HEK293 (cell line): ENCODE results near the gene CFAP46.

Experiments used
- CTCF ChIA-PET: fragments of 350-600 bp; formaldehyde crosslinking; extraction: SDS; loops from one replicate; lab custom pipeline; 2021; ENCODE audit warnings: antibody characterized with exemption; lab: Yijun Ruan, JAX
- POLR2A ChIA-PET: fragments of 300-600 bp; formaldehyde crosslinking; extraction: SDS; loops from one replicate; lab custom pipeline; 2020; ENCODE audit warnings: antibody characterized with exemption, inconsistent platforms; lab: Yijun Ruan, JAX
- H3K27ac ChIP-seq: fragments of 200-500 bp; sonication (Bioruptor generic); 2 replicates; pipeline ENCODE4 v1.5.1; 2014; ENCODE audit warnings: low read depth, low read length, control low read depth, inconsistent platforms; ENCODE audit errors: extremely low read depth
- H3K36me3 ChIP-seq, 2 experiments: fragments of 200-500 bp in 1 of 2; sonication (Bioruptor generic) in 1 of 2; 1 replicate in 1 of 2; 2 replicates in 1 of 2; pipeline ENCODE4 v1.5.1; 2014 to 2017; ENCODE audit warnings: inconsistent platforms in 2 of 2, low read length in 2 of 2; ENCODE audit not compliant: control insufficient read depth in 2 of 2, insufficient read depth in 1 of 2
- H3K4me1 ChIP-seq: fragments of 200-500 bp; sonication (Bioruptor generic); 2 replicates; pipeline ENCODE4 v1.5.1; 2014; ENCODE audit warnings: mild to moderate bottlenecking, low read length, inconsistent platforms; ENCODE audit not compliant: control insufficient read depth, insufficient read depth
- H3K4me3 ChIP-seq: 2 replicates; pipeline ENCODE4 v1.5.1; 2011; ENCODE audit warnings: low read depth, mild to moderate bottlenecking, control low read depth, low read length, moderate library complexity
- H3K9me3 ChIP-seq: fragments of 200-500 bp; sonication (Bioruptor generic); 2 replicates; pipeline ENCODE4 v1.5.1; 2014; ENCODE audit warnings: low read depth, low read length, inconsistent platforms; ENCODE audit not compliant: control insufficient read depth, insufficient read depth
- FEZF1 ChIP-seq: fragments of 450-650 bp; formaldehyde crosslinking; IDR thresholded peaks from 2 replicates; pipeline ENCODE4 v1.5.1; 2016; ENCODE audit warnings: missing biosample characterization, missing genetic modification characterization
- MZF1 ChIP-seq: fragments of 450-650 bp; formaldehyde crosslinking; IDR thresholded peaks from 2 replicates; pipeline ENCODE4 v1.5.1; 2017; ENCODE audit warnings: missing biosample characterization, missing genetic modification characterization, borderline replicate concordance
- SP3 ChIP-seq: fragments of 450-650 bp; formaldehyde crosslinking; IDR thresholded peaks from 2 replicates; pipeline ENCODE4 v1.5.1; 2016; ENCODE audit warnings: missing biosample characterization, missing genetic modification characterization
- SP7 ChIP-seq: fragments of 450-650 bp; formaldehyde crosslinking; IDR thresholded peaks from 2 replicates; pipeline ENCODE4 v1.5.1; 2016; ENCODE audit warnings: missing biosample characterization, missing genetic modification characterization
- ZBTB7A ChIP-seq: fragments of 450-650 bp; formaldehyde crosslinking; IDR thresholded peaks from 2 replicates; pipeline ENCODE4 v1.5.1; 2016; ENCODE audit warnings: low read depth, missing biosample characterization, missing genetic modification characterization
- ZNF133 ChIP-seq: fragments of 450-650 bp; formaldehyde crosslinking; IDR thresholded peaks from 2 replicates; pipeline ENCODE4 v1.5.1; 2016; ENCODE audit warnings: missing biosample characterization, missing genetic modification characterization
- ZNF146 ChIP-seq: fragments of 450-650 bp; formaldehyde crosslinking; IDR thresholded peaks from 2 replicates; pipeline ENCODE4 v1.5.1; 2016; ENCODE audit warnings: missing biosample characterization, missing genetic modification characterization
- ZNF350 ChIP-seq: fragments of 450-650 bp; formaldehyde crosslinking; IDR thresholded peaks from 2 replicates; pipeline ENCODE4 v1.5.0; 2017; ENCODE audit warnings: missing biosample characterization, mild to moderate bottlenecking, missing genetic modification characterization
- ZNF433 ChIP-seq: fragments of 450-650 bp; formaldehyde crosslinking; IDR thresholded peaks from 2 replicates; pipeline ENCODE4 v1.5.1; 2016; ENCODE audit warnings: missing biosample characterization, missing genetic modification characterization, low read depth
- ZNF521 ChIP-seq: fragments of 450-650 bp; formaldehyde crosslinking; IDR thresholded peaks from 2 replicates; pipeline ENCODE4 v1.5.1; 2017; ENCODE audit warnings: missing biosample characterization, mild to moderate bottlenecking, missing genetic modification characterization
- ZNF529 ChIP-seq: fragments of 450-650 bp; formaldehyde crosslinking; IDR thresholded peaks from 2 replicates; pipeline ENCODE4 v1.5.1; 2017; ENCODE audit warnings: missing genetic modification characterization, missing biosample characterization; ENCODE audit not compliant: insufficient replicate concordance
- ZNF560 ChIP-seq: fragments of 450-650 bp; formaldehyde crosslinking; IDR thresholded peaks from 2 replicates; pipeline ENCODE4 v1.5.1; 2017; ENCODE audit warnings: missing biosample characterization, missing genetic modification characterization, borderline replicate concordance
- ZNF660 ChIP-seq: fragments of 450-650 bp; IDR thresholded peaks from 2 replicates; pipeline ENCODE4 v1.5.1; 2018; ENCODE audit warnings: missing biosample characterization, mild to moderate bottlenecking, missing genetic modification characterization
- ZNF664 ChIP-seq: fragments of 450-650 bp; formaldehyde crosslinking; IDR thresholded peaks from 2 replicates; pipeline ENCODE4 v1.5.1; 2016; ENCODE audit warnings: missing biosample characterization, missing genetic modification characterization
- ZNF747 ChIP-seq: fragments of 450-650 bp; formaldehyde crosslinking; IDR thresholded peaks from 2 replicates; pipeline ENCODE4 v1.5.1; 2016; ENCODE audit warnings: missing biosample characterization, missing genetic modification characterization
- ZNF785 ChIP-seq: fragments of 450-650 bp; formaldehyde crosslinking; IDR thresholded peaks from 2 replicates; pipeline ENCODE4 v1.5.1; 2016; ENCODE audit warnings: missing biosample characterization, missing genetic modification characterization
- ZNF837 ChIP-seq: fragments of 450-650 bp; formaldehyde crosslinking; IDR thresholded peaks from 2 replicates; pipeline ENCODE4 v1.5.1; 2016; ENCODE audit warnings: missing biosample characterization, missing genetic modification characterization
- TF ChIP-seq, protein P1 (sequence below): fragments of 450-650 bp; formaldehyde crosslinking; IDR thresholded peaks from 2 replicates; pipeline ENCODE4 v1.5.1; 2017; ENCODE audit warnings: missing biosample characterization, missing genetic modification characterization
- TF ChIP-seq, protein P2 (sequence below): fragments of 450-650 bp; formaldehyde crosslinking; IDR thresholded peaks from 2 replicates; pipeline ENCODE4 v1.5.1; 2016; ENCODE audit warnings: missing biosample characterization, missing genetic modification characterization

The CFAP46 gene

DNA sequence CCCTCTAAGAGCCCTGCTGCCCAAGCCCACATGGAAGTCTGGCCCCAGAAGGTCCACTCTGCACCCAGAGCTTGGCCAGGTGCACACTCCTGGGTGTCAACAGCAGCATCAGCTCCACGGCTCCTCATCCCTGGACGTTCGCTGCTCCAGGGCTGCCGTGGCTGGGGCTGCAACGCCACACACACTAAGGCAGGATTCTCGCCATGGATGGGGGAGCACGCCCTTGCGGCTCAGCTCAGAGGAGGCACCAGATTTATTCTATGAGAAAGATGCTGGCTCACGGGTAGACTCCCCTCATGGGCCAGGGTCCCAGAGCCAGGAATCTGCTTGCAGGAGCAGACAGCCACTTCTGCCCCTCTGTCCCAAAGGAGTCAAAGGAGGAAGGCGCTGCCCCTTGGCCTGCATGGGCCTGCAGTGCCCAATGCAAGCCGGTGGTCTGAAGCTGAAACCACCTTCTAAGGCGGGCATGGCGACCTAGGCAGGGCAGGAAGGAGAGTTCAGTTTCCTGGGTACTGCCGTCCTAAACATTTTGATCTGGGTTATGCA, 42.1 kb downstream of the CFAP46 start:
- Histone ChIP-seq H3K36me3 (no peaks in the 10 kb centered on the region), H3K9me3 (no peaks in the 10 kb centered on the region), H3K27ac (no peak overlapping the region), H3K4me3 (no peak overlapping the region), H3K4me1 (no peaks in the 10 kb centered on the region)
- POLR2A ChIA-PET = no interaction called here
- CTCF ChIA-PET = interaction anchor here (1.2 to 2.0 kb wide), 3 partner anchors 15 to 246 kb away, joined by 3 to 4 read pairs (median 4); no protein-coding TSS in a partner anchor
- TF ChIP-seq ZNF664 (tag by site-specific recombination) (no peak), ZNF521 (tag by site-specific recombination) (no peak), ZNF433 (tag by site-specific recombination) (no peak), SP3 (tag by site-specific recombination) (no peak), ZNF560 (tag by site-specific recombination) (no peak), ZNF785 (no peak), ZNF837 (tag by site-specific recombination) (no peak), SP7 (no peak), ZNF660 (tag by site-specific recombination) (no peak), ZNF146 (tag by site-specific recombination) (no peak), ZNF529 (tag by site-specific recombination) (no peak), ZBTB7A (no peak), ZNF350 (tag by site-specific recombination) (no peak), FEZF1 (no peak)
- TF ChIP-seq, protein P1, sequence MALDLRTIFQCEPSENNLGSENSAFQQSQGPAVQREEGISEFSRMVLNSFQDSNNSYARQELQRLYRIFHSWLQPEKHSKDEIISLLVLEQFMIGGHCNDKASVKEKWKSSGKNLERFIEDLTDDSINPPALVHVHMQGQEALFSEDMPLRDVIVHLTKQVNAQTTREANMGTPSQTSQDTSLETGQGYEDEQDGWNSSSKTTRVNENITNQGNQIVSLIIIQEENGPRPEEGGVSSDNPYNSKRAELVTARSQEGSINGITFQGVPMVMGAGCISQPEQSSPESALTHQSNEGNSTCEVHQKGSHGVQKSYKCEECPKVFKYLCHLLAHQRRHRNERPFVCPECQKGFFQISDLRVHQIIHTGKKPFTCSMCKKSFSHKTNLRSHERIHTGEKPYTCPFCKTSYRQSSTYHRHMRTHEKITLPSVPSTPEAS (tag by site-specific recombination) = no peak

DNA sequence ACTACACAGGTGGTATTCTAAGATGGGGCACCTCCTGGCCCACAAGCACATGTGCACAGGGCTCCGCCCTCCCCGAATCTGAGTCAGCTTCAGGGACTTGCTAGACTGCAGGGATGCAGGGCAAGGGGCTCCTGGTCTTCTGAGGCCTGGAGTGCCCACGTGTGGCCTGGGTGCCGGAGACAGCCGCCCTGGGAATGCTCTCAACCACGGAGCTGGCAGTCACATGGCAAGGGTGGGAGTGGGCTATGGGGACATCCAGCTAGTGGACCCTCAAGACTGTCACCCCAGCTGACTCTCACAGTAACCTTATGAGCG, 42.7 kb downstream of the CFAP46 start:
- Histone ChIP-seq H3K4me1 (no peaks in the 10 kb centered on the region), H3K27ac (no peak overlapping the region), H3K9me3 (no peaks in the 10 kb centered on the region), H3K4me3 (no peak overlapping the region), H3K36me3 (no peaks in the 10 kb centered on the region)
- CTCF ChIA-PET = interaction anchor here (1.2 kb wide), 1 partner anchor 40 kb away, joined by 4 read pairs; no protein-coding TSS in a partner anchor
- POLR2A ChIA-PET = no interaction called here
- TF ChIP-seq, protein P2, sequence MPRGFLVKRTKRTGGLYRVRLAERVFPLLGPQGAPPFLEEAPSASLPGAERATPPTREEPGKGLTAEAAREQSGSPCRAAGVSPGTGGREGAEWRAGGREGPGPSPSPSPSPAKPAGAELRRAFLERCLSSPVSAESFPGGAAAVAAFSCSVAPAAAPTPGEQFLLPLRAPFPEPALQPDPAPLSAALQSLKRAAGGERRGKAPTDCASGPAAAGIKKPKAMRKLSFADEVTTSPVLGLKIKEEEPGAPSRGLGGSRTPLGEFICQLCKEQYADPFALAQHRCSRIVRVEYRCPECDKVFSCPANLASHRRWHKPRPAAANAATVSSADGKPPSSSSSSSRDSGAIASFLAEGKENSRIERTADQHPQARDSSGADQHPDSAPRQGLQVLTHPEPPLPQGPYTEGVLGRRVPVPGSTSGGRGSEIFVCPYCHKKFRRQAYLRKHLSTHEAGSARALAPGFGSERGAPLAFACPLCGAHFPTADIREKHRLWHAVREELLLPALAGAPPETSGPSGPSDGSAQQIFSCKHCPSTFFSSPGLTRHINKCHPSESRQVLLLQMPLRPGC (tag by site-specific recombination) = no peak
- TF ChIP-seq ZNF560 (tag by site-specific recombination) = no peak

DNA sequence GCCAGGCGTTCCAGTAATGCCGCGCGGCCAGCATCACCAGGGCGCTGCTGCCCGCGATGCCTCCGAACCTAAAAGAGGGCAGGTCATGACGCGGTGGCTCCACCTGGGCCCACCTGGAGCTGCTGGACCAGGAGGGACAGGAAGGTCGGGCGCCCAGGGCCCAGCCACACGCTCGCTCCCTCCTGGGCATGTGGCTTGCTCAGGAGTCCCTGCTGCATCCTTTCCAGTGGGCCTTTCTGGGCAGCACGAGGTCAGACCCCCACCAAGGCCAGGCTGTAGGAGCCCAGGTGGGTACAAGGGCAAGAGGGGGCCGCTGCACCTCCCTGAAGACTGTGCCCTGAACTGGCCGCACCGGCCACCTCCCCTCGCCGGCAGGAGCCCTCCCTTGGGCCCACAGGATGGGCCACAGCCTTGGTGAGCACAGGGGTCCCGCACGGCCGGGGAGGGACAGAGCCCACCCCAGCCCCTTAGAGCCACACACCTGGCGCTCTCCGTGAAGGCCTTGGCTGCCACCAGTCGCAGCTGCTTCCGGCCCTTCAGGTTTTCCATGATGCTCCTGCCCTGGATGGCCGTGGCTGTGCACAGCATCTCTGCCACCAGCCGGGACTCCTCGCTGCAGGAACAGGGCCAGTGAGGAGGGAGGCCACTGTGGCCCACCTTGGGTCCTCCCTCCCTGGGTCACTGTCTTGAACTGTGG, 43.2 kb downstream of the CFAP46 start:
- no peak for TF ChIP-seq ZNF133 (tag by site-specific recombination)
- no peak for TF ChIP-seq ZNF747 (tag by site-specific recombination)
- TF ChIP-seq MZF1 (tag by site-specific recombination) = no peak
- POLR2A ChIA-PET = no interaction called here
- H3K4me3 ChIP-seq = no peak overlapping the region
- H3K4me1 ChIP-seq = no peaks in the 10 kb centered on the region
- H3K27ac ChIP-seq = no peak overlapping the region
- H3K9me3 ChIP-seq = no peaks in the 10 kb centered on the region
- no peaks in the 10 kb centered on the region for H3K36me3 ChIP-seq
- CTCF ChIA-PET = no interaction called here
